Mesenteric fat pad (tissue), 1 donor: ENCODE data around the gene RPL26. TPM values are rescaled to one million over a fixed set of nuclear protein-coding genes. Genes with fewer than 3 reads are reported as not detected.
"Not testable (repeated sequence)": the region's sequence is repeated elsewhere in the genome, so short reads cannot be mapped to it uniquely, and the experiment has no call there.

Experiments used
- DNase-seq: peaks from one replicate; pipeline ENCODE4 v3.0.0-alpha.2; 2020; ENCODE audit warnings: low spot score
- total RNA-seq: library from RNA; stranded (reverse); fragmentation: NEBNext Ultra II Directional; extraction: Animal tissue kit (Norgen Biotek cat#: 25700); gene quantifications from one replicate; pipeline ENCODE4 v1.2.1, GENCODE V29; 2021
- donor health status: DM: yes; HTN: yes; CAD: no.

The RPL26 gene
- total RNA-seq, 1 donor from 2014 or later = 1,206 TPM

DNA sequence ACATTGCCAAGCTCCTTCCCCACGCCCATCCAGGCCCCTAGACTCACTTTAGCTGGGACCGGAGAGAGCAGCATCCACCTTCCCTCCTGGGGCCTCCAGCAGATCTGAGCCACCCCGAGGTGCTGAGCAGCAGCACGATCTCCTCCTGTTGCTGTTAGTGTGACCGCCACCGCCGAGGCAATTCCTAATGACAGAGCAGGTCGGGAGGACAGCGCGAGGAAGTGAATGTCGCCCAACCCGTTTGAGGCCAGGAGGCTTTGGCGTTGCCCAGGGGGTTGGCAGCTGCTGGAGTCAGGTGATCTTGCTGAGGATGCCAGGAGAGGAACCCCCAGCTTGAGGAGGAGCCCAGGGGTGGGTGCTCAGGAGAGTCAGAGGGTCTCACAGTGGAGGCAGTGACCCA is 14.6 kb upstream of the RPL26 start, which contains the start of gene RNF222:
TSS of gene RNF222 (minus strand) at position 192 of the 400 bp plus-strand sequence. CDS start 4,366 bp downstream, outside the sequence.
- no peak for DNase-seq

DNA sequence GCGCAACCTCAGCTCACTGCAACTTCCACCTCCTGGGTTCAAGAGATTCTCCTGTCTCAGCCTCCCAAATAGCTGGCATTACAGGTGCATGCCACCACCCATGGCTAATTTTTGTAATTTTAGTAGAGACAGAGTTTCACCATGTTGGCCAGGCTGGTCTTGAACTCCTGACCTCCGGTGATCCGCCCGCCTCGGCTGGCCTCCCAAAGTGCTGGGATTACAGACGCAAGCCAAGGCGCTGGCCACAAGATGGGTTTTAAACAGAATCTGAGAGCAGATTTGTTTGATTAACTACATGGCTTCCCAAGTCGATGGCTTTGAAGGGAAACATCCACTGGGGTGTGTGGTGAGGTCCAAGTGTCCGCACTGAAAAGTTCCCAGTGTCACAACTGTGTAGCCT is 11.5 kb upstream of the RPL26 start:
- DNase-seq = not testable (repeated sequence)

DNA sequence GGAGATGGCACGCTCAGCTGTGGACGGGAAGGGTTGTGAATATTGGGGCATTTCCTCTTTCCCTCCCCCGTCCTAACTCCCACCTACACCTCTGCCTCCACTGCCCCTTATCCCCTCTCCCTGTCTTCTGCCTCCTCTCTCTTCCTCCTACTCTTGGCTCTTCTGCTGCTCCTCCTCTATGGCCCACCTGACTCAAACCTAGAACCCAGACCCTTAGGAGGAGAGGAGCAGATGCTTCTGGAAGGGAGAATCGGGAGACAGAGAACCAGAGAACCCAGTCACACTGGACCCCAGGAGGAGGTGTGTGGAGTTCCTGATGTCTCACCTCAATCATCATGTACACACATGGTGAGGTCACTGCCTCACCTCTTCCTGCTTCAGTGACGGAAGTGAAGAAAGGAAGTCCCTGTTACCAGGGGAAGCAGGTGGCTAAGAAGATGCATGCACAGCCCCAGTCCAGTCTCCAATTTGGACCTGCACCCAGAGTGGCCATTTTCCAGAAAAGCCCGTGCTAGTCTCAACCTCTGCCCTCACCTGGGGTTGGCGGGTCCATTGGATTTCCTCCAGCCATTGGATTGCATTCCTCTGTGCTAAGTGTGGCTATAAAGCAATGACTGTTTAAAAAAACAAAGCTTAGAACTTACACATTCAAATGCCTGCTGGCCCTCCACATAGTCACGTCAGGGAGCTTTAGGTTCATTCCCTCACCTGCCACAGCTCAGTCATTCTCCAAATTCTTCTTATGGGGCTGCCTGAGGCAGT is 10.7 kb upstream of the RPL26 start:
- peak; percentile 35 for DNase-seq

DNA sequence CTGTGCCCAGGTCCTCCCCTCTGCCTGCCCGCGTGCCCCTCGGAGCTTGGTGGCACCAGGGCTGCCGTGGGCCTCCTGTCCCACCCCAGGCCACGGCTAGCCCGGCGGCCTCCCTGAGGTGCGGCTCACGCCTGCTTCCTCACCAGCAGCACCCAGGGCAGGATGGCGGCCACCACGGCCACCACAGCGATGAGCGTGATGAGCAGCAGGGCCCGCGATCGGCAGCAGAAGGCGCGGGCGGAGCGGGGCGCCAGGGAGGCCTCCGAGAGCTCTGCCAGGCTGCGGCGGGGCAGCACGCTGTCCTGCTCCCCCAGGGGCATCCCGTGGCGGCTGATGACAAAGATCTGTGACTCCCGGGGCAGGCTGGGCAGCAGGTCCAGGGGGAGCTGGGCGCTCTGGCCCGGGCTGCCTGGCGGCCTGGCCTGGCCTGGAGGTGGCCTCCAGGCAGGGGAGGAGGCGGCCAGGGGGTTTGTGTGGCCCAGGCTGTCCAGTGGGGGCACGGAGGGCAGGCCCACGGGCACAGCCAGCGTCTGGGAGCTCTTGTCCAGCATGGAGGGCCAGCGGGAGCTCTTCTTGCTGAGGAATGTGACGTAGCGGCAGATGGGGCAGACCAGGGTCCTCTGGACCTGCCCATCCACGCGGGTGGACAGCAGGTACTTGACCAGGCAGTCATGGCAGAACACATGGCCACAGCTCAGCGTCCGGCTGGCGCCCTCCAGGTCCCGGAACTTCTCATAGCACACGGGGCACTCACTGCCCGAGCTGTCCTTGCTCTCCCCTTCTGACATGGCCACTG is 9.9 kb upstream of the RPL26 start:
- peak; percentile 85 for DNase-seq

DNA sequence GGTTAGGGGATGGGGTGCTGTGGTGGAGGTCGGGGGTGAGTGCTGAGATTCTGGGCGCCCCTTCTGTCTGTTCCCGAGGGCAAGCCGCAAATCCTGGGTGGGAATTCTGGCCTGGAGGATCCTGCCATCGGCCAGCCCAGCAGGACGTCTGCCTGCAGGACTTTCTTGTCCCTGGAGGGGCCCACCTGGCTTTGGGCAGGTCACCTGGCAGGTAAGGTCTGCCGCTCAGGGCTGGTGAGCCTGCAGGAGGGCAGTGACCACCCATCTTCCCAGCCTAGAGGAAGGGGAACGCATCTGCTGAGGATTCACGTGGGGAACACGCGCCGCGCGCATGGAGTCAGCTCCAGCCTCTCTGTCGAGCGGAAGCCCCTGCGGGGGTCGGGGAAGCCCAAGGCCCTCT is 9.3 kb upstream of the RPL26 start:
- DNase-seq = no peak

DNA sequence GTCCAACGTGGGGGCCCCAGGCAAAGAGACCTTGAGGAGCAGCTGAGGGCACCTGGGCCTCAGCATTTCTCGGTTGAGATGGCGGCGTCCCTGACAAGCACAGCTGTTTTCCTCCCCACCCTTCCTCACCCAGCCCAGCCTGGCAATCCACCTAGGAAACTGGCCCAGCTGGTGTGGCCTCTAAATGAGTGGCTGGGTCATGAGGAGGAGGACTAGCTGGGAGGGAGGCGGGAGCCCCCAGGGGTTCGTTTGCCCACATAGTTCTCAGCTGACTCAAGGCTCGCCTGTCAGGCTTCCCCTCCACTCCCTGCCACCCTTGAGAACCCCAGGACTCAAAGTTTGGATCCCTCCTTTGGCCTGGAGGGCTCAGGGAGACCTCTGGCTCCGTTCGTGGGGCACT is 8.7 kb upstream of the RPL26 start:
- no peak for DNase-seq

DNA sequence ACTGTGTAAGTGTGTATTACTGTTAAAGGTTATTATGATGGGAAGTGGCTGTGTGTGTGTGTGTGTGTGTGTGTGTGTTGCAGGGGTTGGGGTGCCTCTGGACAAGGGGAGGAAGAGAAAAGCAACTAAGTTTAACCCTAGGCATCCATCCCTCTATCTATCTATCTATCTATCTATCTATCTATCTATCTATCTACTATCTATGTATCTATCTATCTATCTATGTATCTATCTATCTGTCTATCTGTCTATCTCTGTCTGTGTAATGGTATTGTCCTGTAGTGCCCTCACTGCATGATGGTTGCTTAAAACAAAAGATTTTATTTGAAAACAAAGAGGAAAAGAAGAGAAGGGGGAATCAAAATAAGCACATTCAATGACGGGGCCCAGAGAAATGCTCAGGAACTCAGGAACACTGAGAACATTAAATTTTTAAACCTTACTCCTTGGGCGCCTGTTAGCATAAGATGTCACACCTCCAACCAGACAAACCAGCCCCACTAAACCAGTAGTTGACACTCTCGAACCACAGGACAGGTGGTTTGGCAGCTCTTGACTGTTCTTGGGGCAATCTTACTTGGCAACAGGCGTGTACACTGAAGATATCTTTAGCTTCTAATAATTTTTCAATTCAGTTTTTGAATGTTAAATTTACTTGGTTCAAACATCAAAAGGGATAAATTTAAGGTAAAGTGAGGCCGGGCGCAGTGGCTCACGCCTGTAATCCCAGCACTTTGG is 5.1 kb upstream of the RPL26 start:
- no peak for DNase-seq

DNA sequence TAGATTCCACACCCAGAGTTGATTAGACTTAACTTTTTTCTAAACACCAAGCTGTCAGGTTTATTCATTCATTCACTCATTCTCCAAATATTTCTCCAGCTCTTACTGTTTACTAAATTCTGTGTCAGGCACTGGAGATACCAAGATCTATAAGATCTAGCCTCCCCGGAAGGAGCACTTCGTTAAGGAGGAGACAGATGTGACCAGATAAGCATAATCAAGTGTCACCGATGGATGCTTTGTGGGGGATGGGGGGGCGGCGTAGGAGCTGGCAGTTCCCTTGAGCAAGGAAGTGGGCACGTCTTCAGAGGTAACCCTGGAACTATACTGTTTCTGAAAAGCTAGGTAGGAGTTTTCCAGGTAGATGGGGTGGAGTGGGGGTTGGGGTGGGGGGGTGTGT is 3.8 kb upstream of the RPL26 start:
- DNase-seq = no peak

DNA sequence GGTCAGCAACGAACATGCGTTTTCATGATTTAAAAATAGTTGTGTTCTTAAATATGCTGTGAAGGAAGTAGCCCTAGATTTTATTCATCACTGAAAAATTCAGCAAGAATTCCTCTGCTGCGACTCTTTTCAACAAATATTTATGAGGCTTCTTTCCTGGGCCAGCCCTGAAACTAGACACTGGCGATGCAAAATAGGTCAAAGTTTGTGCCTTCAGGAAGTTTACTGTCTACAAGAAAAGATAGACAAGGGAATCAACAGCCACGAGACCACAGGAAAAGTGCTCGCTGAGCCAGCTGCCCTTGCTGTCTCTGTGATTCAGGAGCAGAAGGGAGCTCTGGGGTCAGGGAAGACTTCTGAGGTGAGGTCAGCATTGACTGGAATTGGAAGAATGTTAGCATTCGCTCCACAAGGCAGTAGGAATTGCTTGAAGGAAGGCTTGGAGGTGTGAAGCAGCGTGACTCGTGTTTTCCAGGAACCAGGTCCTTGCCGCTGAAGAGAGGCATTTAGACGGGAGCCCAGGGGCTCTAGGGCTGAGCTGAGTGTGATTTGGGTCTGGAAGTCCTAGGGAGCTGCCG is 1.9 kb upstream of the RPL26 start:
- DNase-seq = no peak

DNA sequence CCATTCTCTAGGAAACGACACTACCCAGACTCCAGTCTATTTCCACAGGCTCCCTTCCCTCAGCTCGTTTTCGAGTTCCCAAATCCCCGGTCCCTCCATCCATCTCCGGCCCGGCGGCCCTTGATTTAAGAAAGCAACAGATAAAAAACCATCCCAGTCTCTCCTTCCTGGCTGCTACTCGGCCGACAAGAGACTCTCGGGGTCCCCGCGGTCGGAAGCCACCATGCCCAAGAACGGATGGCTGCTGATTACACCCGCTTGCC is 182 bp downstream of the RPL26 start:
- no peak for DNase-seq

DNA sequence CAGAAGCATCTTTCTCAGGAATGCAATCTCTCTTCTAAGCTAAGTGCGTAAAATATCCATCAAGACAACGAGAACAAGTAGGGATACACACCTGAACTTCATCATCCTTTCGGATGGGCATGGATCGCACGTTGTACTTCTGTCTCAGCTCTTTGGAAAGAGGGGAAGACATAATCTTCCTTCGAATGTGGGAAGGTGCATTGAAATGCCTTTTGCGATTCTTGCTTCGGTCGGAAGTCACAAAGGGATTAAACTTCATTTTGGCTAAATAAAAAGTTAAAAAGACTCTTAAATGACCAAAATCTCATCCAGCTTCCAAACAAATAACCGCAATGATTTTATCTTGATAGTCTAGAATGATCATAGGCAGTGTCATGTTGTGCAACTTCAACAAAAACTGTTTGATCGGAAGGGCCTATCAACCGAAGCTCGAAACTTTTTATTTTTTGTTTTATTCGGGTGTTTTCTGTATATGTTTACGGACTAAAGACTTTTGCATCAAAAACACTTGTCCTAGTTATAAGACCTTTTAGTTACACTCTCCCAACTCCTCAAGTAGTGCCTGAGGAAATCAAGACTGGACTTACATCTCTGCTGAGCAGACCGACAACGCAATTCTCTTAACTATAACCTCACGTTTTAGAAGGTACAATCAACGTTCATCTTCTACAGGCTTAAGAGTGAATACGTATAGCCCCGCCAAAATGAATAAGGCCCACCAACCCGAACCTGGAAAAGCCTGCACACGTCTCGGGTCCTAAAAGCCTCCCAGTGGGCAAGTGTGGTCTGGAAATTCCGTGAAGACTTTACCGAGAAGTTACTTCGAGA is 727 bp downstream of the RPL26 start:
- no peak for DNase-seq

DNA sequence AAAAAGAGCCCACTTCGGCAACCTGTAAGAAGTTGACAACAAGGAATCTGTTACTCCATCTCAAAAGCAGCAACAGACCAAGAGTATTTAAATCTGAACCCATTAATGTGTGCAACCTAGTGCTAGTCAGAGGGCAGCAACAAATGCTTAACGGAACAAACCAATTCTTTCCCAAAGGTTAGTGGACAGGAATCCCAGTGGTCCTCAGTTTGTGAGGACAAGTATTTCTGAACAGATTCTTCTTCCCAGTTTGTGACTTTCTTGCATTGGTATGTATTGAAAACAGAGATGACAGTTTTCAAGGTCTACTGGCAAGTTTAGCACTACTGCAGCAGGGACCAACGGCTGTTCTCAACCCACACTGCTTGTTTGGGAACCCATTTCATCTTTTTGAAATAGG is 2.9 kb downstream of the RPL26 start:
- DNase-seq = no peak

DNA sequence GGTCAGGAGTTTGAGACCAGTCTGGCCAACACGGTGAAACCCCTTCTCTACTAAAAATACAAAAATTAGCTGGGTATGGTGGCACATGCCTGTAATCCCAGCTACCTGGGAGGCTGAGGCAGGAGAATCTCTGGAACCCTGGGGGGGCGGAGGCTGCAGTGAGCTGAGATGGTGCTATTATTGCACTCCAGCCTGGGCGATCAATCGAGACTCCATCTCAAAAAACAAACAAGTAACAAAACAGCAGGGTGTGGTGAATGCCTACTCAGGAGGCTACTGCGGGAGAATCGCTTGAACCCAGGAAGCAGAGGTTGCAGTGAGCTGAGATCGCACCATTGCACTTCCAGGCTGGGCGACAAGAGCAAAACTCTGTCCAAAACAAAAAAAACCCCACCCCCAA is 4.9 kb downstream of the RPL26 start:
- DNase-seq = not testable (repeated sequence)

DNA sequence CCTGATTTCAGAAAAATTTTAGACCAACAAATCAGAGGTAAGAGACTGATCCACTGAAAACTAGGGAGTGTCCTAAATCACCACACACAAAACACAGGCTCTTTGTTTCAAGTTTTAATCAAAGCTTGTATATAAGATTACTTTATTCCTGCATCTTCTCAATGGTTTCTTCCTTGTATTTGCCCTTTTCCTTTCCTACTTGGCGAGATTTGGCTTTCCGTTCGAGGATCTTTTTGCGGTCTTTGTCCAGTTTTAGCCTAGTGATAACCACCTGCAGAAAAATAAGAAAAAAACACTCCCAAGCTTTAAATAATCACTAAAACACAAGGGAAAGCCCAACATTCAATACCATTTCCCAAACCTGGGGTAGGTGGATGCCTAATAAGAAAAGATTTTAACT is 5.6 kb downstream of the RPL26 start:
- DNase-seq = no peak

DNA sequence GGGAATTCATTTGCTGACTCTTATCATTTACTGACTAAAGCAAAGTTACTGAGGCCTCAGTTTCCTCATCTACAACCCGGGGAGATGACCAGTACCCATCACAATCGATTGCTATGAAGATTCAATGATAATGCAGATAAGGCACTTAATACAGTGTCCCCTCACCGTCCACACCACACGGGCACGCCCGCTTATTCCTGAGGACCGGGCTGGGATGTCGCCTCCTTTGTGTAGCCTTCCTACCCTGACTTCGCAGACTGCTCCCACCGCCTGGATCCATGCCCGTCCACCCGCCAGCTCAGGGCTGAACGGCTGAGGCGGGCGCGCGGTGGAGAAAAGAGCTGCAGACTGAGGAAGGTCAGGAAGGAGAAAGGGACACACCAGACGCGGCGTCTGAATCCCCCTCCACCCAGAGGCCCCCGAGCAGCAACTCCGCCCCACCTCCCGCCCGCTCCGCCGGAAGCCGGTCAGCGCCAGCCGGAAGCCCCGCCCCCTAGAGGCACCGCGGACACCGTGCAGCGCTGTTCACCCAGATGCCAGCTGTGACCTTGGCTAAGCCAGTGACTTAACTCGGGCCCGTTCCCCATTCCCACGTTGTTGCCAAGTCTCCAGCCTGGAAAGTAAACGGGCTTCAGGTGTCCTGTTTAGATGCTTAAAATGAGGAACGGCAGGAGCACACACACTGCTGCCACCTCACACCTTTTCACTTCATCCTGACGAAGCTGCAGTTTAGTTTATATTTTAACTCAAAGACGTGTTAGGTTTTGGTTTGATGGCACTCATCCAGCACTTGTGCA is 6.5 kb downstream of the RPL26 start, which contains the start of gene KRABD2:
TSS of gene KRABD2 (minus strand) at position 434 of the 797 bp plus-strand sequence.
- peak; percentile 98 for DNase-seq

DNA sequence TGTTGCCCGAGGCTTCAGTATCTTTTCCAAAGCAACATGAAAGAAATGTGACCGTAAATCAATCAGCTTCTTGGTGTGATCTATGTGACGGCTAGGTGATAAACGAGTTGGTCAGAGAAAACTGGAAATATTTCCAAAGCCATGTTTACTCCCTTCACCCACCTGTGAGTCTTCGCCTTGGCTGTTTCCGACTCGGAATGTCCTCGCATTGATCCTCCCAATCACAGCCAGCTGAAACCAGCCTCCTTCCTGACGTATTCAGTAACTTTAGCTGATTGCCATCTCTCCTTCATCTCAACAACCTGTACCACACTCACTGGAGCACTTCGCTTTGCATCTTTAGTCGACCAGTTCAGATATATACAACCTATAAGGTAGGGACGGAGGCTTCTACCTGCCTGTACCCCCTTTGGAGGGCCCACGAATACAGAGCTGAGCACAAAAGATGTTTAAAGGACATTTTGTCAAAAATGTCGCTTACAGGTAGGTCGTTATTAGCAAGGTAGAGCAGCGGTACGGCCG is 7.2 kb downstream of the RPL26 start:
- DNase-seq = no peak

DNA sequence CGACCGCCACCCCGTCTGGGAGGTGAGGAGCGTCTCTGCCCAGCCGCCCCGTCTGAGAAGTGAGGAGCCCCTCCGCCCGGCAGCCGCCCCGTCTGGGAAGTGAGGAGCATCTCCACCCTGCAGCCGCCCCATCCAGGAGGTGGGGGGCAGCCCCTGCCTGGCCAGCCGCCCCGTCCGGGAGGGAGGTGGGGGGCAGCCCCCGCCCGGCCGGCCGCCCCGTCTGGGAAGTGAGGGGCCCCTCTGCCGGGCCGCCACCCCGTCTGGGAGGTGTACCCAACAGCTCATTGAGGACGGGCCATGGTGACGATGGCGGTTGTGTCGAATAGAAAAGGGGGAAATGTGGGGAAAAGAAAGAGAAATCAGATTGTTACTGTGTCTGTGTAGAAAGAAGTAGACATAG is 9.1 kb downstream of the RPL26 start:
- DNase-seq = not testable (repeated sequence)

DNA sequence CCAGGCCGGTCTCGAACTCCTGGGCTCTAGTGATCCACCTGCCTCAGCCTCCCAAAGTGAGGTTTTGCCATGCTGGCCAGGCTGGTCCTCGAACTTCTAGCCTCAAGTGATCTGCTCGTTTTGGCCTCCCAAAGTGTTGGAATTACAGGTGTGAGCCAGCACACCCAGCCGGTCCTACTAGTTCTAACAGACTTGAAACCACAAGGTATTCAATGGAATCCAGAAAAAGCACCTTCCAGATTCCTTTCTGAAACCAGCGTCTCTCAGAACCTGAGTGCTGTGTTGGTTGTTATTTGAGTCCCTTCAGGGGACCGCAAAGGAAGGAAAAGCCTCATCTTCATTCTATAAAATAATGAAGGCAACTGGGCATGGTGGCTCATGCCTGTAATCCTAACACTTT is 10.6 kb downstream of the RPL26 start:
- DNase-seq = no peak

DNA sequence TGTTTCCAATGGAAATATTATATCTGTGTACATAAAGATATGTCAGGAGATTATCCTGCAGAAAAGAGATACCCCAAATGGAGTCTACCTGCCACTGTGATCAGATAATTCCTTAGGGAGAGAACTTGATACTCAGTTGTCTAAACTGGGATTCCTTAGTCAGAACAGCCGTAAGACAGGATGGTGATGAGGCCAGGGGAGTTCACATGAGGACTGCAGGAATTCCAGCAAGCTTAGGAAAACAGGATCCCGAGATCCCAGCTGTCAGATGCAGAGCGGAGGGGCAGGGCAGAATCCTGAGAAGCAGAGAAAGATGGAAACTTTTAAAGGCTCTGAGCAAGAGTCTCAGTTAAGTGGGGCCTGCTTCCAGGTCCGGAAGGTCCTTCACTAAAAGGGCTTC is 11.2 kb downstream of the RPL26 start:
- DNase-seq = no peak

DNA sequence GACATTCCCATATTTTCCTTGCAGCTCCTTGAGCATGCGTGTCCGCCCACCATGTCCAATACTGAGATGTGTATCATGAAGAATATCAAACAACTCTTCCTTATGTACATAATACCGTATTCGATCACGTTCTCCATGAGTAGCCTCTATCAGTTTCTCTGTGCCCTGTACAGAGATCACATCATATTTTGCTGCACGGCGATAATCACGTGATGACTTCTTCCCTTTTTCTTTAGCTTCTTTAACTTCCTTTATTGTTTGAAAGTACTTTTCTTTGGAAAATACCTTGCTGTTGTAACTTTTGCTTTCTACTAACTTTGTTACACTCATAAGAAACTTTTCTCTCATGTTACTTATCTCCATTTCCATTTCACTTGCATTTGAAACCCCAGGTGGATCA is 13.0 kb downstream of the RPL26 start:
- DNase-seq = no peak
